Activated naive CD4-positive, alpha-beta T cell treated with anti-CD3 and anti-CD28 coated beads, Interleukin-2, amount 10 ng/mL, durations not matched to agents 7 days and 5 days (primary cell): ENCODE data around the gene DST.

Experiments used
- CTCF ChIA-PET: fragments of 350-600 bp; sonication (Branson Sonifier 250); formaldehyde crosslinking; loops from one replicate; lab custom pipeline; 2021; ENCODE audit warnings: antibody characterized with exemption; lab: Charles Lee
- DNase-seq: peaks from one replicate; pipeline ENCODE4 v3.0.0-alpha.2; 2020
- H3K27ac Mint-ChIP-seq: one replicate; pipeline ENCODE4 v1.8.0; 2021; ENCODE audit warnings: mild to moderate bottlenecking, moderate library complexity, mixed read lengths
- H3K27me3 Mint-ChIP-seq: one replicate; pipeline ENCODE4 v1.8.0; 2021; ENCODE audit warnings: mild to moderate bottlenecking, mixed read lengths
- H3K36me3 Mint-ChIP-seq: one replicate; pipeline ENCODE4 v1.8.0; 2021; ENCODE audit warnings: mixed read lengths
- H3K4me1 Mint-ChIP-seq: one replicate; pipeline ENCODE4 v1.8.0; 2021; ENCODE audit warnings: mixed read lengths
- H3K4me3 Mint-ChIP-seq: one replicate; pipeline ENCODE4 v1.8.0; 2021; ENCODE audit warnings: mild to moderate bottlenecking, moderate library complexity, mixed read lengths
- H3K9me3 Mint-ChIP-seq: one replicate; pipeline ENCODE4 v1.8.0; 2021; ENCODE audit warnings: mixed read lengths

The DST gene

GRCh38 chr6:56424542-56425083, 218.1 kb downstream of the DST start:
- H3K4me3 Mint-ChIP-seq, result no peak overlapping the region
- H3K4me1 Mint-ChIP-seq, result no peaks in the 10 kb centered on the region
- H3K27ac Mint-ChIP-seq, result no peak overlapping the region
- CTCF ChIA-PET, result no interaction called here
- no peak for DNase-seq
- no peaks in the 10 kb centered on the region for H3K9me3 Mint-ChIP-seq
- no peaks in the 10 kb centered on the region for H3K36me3 Mint-ChIP-seq
- peaks cover 3% of the 10 kb centered on the region for H3K27me3 Mint-ChIP-seq

DNA sequence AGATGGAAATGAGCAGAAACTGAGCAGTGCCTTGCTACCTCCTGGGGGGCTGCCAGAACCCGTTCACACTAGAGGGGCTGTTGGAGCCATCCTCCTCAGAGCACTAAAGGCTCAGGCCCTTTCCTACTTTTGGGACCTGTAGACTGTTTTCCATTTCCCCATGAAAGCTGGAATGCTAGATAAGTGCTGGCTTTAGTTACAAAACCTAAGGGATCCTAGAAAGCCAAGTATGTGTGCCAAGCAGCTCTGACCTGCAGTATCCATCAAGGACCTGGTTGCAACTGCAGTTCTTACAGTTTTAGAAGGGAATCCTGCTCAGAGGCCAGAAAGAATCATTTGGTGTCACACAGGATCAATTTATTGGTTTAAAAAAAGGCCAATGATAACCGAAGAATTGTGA, 218.6 kb downstream of the DST start:
- CTCF ChIA-PET, result no interaction called here
- Mint-ChIP-seq H3K4me3 (no peak overlapping the region), H3K27me3 (peaks cover 3% of the 10 kb centered on the region), H3K36me3 (no peaks in the 10 kb centered on the region), H3K9me3 (no peaks in the 10 kb centered on the region), H3K4me1 (no peaks in the 10 kb centered on the region), H3K27ac (no peak overlapping the region)
- DNase-seq, result no peak

GRCh38 chr6:56420296-56420695, 222.4 kb downstream of the DST start:
- Mint-ChIP-seq H3K4me3 (no peak overlapping the region), H3K27ac (no peak overlapping the region), H3K9me3 (no peaks in the 10 kb centered on the region), H3K27me3 (no peaks in the 10 kb centered on the region), H3K36me3 (no peaks in the 10 kb centered on the region), H3K4me1 (no peaks in the 10 kb centered on the region)
- CTCF ChIA-PET, result no interaction called here
- DNase-seq, result no peak

DNA sequence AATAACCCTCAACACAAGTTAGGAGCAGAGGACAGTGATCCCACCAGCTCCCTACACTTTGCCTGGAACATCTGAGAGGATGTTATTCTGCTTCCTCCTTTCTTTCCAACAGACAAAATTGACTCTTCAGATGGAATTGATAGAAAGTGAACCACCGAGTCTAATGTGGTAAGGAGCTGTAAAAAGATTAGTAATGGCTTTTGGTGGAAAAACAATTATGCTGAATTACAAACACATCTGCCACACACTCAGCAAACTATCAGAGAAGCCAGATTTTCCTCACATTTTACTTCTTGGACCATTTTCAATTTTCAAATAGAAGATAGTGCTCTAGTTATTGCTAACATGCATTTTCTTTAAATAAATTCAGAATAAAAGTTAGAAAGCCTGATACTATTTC, 223.5 kb downstream of the DST start:
- CTCF ChIA-PET, result no interaction called here
- H3K9me3 Mint-ChIP-seq, result no peaks in the 10 kb centered on the region

DNA sequence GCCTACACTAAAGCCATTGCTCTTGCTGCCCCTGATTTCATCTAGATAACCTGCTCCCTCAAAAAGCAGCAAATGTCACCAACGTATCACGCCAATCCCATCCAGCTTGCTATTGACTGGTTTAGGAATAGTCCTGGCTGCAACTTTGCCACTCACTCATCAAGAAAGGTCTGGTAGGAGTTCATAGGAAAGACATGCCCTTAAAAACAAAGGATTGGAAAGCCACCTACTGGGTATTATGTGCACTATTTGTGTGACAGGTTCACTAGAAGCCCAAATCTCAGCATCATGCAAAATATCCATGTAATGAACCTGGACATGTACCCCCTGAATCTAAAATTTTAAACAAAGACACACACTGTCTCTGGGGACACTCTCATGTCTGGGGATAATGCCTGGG, 224.9 kb downstream of the DST start:
- Mint-ChIP-seq H3K9me3 (no peaks in the 10 kb centered on the region), H3K4me3 (no peak overlapping the region), H3K4me1 (no peaks in the 10 kb centered on the region), H3K36me3 (no peaks in the 10 kb centered on the region), H3K27ac (no peak overlapping the region), H3K27me3 (no peaks in the 10 kb centered on the region)
- DNase-seq, result no peak
- CTCF ChIA-PET, result no interaction called here

More for the DNA sequence above, 223.5 kb downstream of the DST start:
- H3K27me3 Mint-ChIP-seq, result no peaks in the 10 kb centered on the region
- H3K36me3 Mint-ChIP-seq, result no peaks in the 10 kb centered on the region
- H3K4me3 Mint-ChIP-seq, result no peak overlapping the region
- H3K4me1 Mint-ChIP-seq, result no peaks in the 10 kb centered on the region
- DNase-seq, result no peak
- H3K27ac Mint-ChIP-seq, result no peak overlapping the region

DNA sequence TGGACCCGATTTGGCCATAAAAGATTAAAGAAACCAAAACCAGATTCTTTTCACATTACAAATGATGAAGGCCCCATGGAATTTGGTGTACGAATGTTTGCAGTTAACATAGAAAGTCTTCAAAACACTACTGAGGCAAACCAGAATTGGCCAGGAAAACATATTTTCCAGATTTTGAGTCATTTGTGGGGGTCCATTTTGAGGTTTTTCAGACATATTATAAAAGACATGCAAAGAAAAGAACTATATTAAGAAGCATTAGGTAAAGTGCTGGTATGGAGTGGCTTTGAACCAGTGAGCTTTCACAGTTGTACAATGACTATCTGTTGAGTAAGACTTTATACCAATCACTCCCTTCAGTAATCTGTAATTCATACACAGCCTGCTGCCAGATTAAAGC, 226.4 kb downstream of the DST start:
- Mint-ChIP-seq H3K4me3 (no peak overlapping the region), H3K27me3 (no peaks in the 10 kb centered on the region), H3K9me3 (no peaks in the 10 kb centered on the region), H3K27ac (no peak overlapping the region), H3K36me3 (no peaks in the 10 kb centered on the region), H3K4me1 (no peaks in the 10 kb centered on the region)
- no peak for DNase-seq
- CTCF ChIA-PET, result no interaction called here

GRCh38 chr6:56408976-56409375, 233.7 kb downstream of the DST start:
- H3K27me3 Mint-ChIP-seq, result no peaks in the 10 kb centered on the region
- no peak for DNase-seq

More at GRCh38 chr6:56408976-56409375, 233.7 kb downstream of the DST start:
- Mint-ChIP-seq H3K27ac (no peak overlapping the region), H3K36me3 (no peaks in the 10 kb centered on the region), H3K4me1 (no peaks in the 10 kb centered on the region), H3K9me3 (no peaks in the 10 kb centered on the region), H3K4me3 (no peak overlapping the region)
- CTCF ChIA-PET, result no interaction called here
